ENCODE measurements around the gene PARD3B.

Gene PARD3B

GRCh38 chr2:204871231-204871953 is 326.1 kb downstream of the PARD3B start:
- TF ChIP-seq GATA1 (IDR thresholded peaks at IDR 0.05; ENCODE audit: low read depth, low read length) = no peak
- no peak for TF ChIP-seq POLR2A (IDR thresholded peaks at IDR 0.05; ENCODE audit: low read length)
- no peak for DNase-seq

DNA sequence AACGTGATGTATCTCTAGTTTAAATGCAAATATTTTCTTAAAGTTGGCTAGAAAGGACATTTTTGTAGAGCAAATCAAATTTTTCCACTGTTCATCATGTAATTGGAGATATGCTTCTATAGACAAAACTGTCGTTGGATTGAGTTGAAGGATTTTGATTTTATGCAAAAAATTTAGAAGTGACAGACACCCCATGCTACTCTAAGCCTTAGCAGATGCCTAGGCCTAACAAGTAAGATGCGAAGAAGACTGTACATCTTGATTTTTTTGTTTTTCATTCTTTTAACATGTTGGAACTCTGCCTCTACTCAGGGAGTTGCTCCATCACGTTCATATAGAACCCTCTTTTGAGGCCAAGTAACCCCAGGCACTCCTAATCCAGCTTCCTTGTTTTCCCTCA is 331.0 kb downstream of the PARD3B start:
- TF ChIP-seq POLR2A (IDR thresholded peaks at IDR 0.05; ENCODE audit: low read length) = no peak
- no peak for TF ChIP-seq GATA1 (IDR thresholded peaks at IDR 0.05; ENCODE audit: low read depth, low read length)
- no peak for DNase-seq

DNA sequence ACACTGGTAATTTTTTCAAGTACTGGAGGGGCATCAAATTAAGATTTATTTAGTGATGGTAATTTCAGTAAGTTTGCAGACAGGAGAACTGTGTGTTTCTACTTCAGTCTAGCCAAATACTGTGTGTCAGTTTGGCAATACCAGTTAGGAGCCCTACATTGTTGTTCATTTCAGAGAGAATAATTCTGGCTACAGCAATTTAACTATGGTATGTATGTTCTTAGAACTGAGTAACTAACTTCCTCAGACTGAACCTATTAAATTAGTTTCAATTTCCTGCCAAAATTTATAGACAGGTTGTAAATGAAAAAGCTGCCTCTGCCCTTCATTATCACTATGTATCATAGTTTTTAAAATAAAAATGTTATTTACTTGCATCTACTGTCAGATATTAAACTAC is 332.4 kb downstream of the PARD3B start:
- TF ChIP-seq GATA1 (IDR thresholded peaks at IDR 0.05; ENCODE audit: low read depth, low read length) (no peak), POLR2A (IDR thresholded peaks at IDR 0.05; ENCODE audit: low read length) (no peak)
- DNase-seq = no peak

GRCh38 chr2:204880928-204881327 is 335.7 kb downstream of the PARD3B start:
- TF ChIP-seq GATA1 (IDR thresholded peaks at IDR 0.05; ENCODE audit: low read depth, low read length) (no peak), POLR2A (IDR thresholded peaks at IDR 0.05; ENCODE audit: low read length) (no peak)
- DNase-seq = no peak

DNA sequence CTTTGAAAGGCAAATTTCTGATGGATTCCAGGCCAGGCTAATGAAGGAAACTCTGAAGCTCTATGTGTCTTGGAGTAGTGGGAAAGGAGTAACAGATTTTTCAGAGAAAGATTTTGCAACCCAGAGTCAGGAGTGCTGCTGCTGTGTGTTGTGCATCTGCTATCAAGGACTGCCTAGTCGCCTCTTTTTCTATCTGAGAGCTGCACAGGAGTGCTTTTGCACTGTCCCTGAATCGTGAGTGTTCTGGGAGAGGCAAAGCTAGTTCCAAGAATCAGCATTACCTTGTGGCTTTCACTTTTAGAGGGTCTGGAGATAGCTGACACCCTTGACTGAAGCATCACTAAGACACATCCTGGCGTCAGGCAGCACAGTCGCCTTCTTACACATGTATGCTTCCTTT is 336.4 kb downstream of the PARD3B start:
- TF ChIP-seq GATA1 (IDR thresholded peaks at IDR 0.05; ENCODE audit: low read depth, low read length) (no peak), POLR2A (IDR thresholded peaks at IDR 0.05; ENCODE audit: low read length) (no peak)
- no peak for DNase-seq

DNA sequence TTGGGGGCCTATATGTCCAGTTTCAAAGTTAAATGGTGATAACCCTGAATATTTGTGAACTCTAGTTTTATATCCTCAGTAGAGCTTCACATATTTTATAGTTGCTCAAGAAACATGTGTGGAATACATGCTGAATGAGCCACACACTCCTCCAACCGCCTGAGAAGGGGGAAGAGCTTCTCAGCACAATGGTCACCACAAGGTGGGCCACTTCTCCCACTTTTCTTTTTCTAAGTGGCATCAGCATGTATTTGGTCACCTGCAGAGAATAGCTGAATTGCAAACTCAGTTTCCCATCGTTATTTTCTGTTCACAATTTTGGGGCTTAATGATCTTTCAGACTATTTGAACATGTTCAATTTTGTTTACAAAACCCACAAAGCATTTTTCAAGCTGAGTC is 340.5 kb downstream of the PARD3B start:
- TF ChIP-seq GATA1 (IDR thresholded peaks at IDR 0.05; ENCODE audit: low read depth, low read length) = no peak
- no peak for TF ChIP-seq POLR2A (IDR thresholded peaks at IDR 0.05; ENCODE audit: low read length)
- peak; percentile 2 to 5 for DNase-seq

DNA sequence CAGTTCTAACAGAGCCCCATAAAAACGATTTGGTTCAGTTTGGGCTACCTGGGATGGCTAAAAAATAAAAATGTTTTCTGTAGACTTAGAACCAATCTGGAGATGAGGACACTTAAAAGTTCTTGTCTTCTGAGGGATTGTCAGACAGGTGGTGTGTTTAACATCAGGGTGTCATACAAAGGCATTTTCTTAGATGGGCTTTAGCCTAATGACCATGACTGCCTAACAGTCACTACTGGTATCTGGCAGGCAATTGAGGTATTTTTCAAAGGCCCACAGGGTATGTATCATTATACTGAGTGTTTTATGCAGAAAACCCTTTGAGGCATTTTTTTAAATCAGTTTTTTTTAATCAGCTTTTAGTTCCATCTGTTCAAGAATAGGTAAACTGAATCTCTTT is 341.4 kb downstream of the PARD3B start:
- DNase-seq = no peak
- TF ChIP-seq GATA1 (IDR thresholded peaks at IDR 0.05; ENCODE audit: low read depth, low read length) (no peak), POLR2A (IDR thresholded peaks at IDR 0.05; ENCODE audit: low read length) (no peak)

DNA sequence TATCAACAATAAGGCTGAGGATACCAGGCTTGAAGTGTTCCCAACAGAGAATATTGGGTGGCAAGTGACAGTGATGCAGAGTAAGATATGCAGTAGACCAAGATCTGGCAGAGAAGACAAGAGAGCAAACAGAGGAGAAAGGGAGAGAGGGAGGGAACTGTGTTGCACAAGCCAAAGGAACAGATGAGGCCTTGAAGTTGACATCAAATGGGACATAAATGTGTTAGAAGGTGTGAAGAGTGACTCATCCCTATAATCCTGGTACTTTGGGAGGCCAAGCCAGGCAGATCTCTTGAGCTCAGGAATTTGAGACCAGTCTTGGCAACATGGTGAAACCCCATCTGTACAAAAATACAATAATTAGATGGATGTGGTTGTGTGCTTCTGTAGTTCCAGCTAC is 342.9 kb downstream of the PARD3B start:
- TF ChIP-seq GATA1 (IDR thresholded peaks at IDR 0.05; ENCODE audit: low read depth, low read length) (no peak), POLR2A (IDR thresholded peaks at IDR 0.05; ENCODE audit: low read length) (no peak)
- DNase-seq = no peak

GRCh38 chr2:204890680-204891079 is 345.4 kb downstream of the PARD3B start:
- DNase-seq = no peak
- TF ChIP-seq GATA1 (IDR thresholded peaks at IDR 0.05; ENCODE audit: low read depth, low read length) = no peak
- no peak for TF ChIP-seq POLR2A (IDR thresholded peaks at IDR 0.05; ENCODE audit: low read length)

DNA sequence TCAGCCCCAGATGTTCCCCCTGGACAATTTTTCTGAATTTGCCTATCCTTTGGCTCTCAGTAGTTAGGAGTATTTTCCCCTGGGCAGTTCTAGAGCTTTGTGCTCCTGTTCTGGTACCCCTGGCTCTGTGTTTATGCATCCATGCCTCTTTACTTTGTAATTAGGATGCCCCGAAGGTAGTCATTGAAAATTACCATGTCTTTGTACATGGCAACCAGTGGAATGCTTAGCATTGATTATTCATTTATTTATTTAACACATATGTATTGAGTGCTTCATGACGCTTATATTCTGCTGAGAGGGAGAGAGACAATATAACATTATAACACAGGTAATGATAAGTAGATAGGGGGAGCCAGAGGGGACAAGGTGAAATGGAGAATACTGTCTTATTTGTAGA is 346.5 kb downstream of the PARD3B start:
- no peak for DNase-seq
- TF ChIP-seq POLR2A (IDR thresholded peaks at IDR 0.05; ENCODE audit: low read length) = no peak
- no peak for TF ChIP-seq GATA1 (IDR thresholded peaks at IDR 0.05; ENCODE audit: low read depth, low read length)

DNA sequence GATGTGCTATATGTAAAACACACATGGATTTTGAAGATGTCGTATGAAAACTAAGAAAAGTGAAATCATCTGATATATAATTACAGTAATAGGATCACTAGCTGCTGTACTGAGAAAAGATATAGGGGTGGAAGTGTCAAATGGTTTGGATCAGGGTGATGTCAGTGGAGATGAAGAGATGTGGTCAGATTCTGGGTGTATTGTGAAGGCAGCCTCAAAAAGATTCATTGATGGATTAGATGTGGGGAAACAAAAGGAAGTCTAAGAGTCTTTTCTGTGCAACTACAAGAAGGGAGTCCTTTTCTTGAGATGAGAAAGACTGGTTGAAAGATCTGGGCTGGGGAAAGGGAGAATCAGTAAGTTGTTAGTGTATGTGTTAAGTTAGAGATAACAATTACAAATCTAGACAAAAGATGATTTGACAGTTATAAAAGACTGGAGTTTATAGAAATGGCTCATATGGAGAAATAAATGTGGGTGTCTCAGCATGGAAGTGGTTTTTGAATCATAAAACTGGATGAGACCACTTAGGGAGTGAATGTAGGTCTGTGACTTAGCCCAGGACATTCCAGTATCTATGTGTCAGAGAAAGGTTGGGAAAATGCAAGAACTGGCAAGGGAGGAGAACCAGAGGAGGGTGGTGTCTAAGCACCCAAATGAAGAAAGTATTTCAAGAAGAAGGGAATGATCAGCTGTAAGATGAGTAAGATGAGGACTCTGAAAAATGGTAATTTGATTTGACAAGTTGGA is 347.4 kb downstream of the PARD3B start:
- TF ChIP-seq GATA1 (IDR thresholded peaks at IDR 0.05; ENCODE audit: low read depth, low read length) (no peak), POLR2A (IDR thresholded peaks at IDR 0.05; ENCODE audit: low read length) (no peak)
- no peak for DNase-seq

DNA sequence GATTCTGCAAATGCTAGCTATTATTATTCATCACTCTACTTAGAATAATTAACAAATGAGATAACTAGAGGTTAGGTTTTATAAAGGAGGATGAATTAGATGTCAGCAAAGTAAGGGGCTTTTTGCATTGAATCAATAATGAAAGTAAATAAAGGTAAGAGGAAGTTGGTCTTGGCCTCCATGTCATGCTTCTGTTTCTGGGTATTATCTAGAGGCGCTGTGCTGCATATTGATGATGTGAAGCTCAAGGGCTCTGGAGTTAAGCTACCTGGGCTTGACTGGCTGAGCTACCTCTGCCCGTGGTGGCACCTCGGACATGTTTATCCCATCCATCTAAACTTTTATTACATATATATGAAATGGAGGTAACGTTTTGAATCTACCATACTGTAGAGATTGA is 350.9 kb downstream of the PARD3B start:
- no peak for DNase-seq
- TF ChIP-seq POLR2A (IDR thresholded peaks at IDR 0.05; ENCODE audit: low read length) (no peak), GATA1 (IDR thresholded peaks at IDR 0.05; ENCODE audit: low read depth, low read length) (no peak)

- TF ChIP-seq POLR2A (IDR thresholded peaks at IDR 0.05; ENCODE audit: low read length) (no peak), GATA1 (IDR thresholded peaks at IDR 0.05; ENCODE audit: low read depth, low read length) (no peak)
- DNase-seq = no peak
Observed at GRCh38 chr2:204897561-204897960, 352.3 kb downstream of the PARD3B start.

- no peak for DNase-seq
- TF ChIP-seq POLR2A (IDR thresholded peaks at IDR 0.05; ENCODE audit: low read length) (no peak), GATA1 (IDR thresholded peaks at IDR 0.05; ENCODE audit: low read depth, low read length) (no peak)
Observed at GRCh38 chr2:204898928-204899640, 353.8 kb downstream of the PARD3B start.

Data from erythroblast (primary cell).